GM18508 (cell line): ENCODE results near the gene ZNF254.
"Not testable (repeated sequence)": the region's sequence is repeated elsewhere in the genome, so short reads cannot be mapped to it uniquely, and the experiment has no call there.

Experiments used
- ATAC-seq: cut with Tn5 transposase; IDR thresholded peaks from one replicate; pipeline ENCODE4 v1.9.1; 2021; ENCODE audit warnings: moderate number of reproducible peaks; ENCODE audit not compliant: insufficient read depth, unreplicated experiment

The ZNF254 gene

GRCh38 chr19:24069905-24070657 lies 16.9 kb upstream of the ZNF254 start:
- ATAC-seq, result no peak

GRCh38 chr19:24071078-24071477 lies 15.9 kb upstream of the ZNF254 start:
- no peak for ATAC-seq

- no peak for ATAC-seq
Observed at GRCh38 chr19:24072720-24073119, 14.3 kb upstream of the ZNF254 start.

- ATAC-seq, result no peak
Observed at GRCh38 chr19:24073807-24074206, 13.2 kb upstream of the ZNF254 start.

- no peak for ATAC-seq
Observed at GRCh38 chr19:24074720-24075454, 12.1 kb upstream of the ZNF254 start.

GRCh38 chr19:24075530-24075929 lies 11.5 kb upstream of the ZNF254 start:
- ATAC-seq, result not testable (repeated sequence)

- no peak for ATAC-seq
Observed at GRCh38 chr19:24078680-24079079, 8.3 kb upstream of the ZNF254 start.

GRCh38 chr19:24081056-24081455 lies 5.9 kb upstream of the ZNF254 start:
- no peak for ATAC-seq

GRCh38 chr19:24098359-24098758 lies 11.4 kb downstream of the ZNF254 start:
- ATAC-seq, result no peak

GRCh38 chr19:24099829-24100228 lies 12.8 kb downstream of the ZNF254 start:
- ATAC-seq, result no peak

- ATAC-seq, result not testable (repeated sequence)
Observed at GRCh38 chr19:24100597-24100996, 13.6 kb downstream of the ZNF254 start.

- ATAC-seq, result no peak
Observed at GRCh38 chr19:24101459-24102115, 14.6 kb downstream of the ZNF254 start.

- ATAC-seq, result no peak
Observed at GRCh38 chr19:24127601-24128000, 40.6 kb downstream of the ZNF254 start.

GRCh38 chr19:24140099-24140498 lies 53.1 kb downstream of the ZNF254 start:
- no peak for ATAC-seq

- ATAC-seq, result no peak
Observed at GRCh38 chr19:24140591-24140990, 53.6 kb downstream of the ZNF254 start.

- no peak for ATAC-seq
Observed at GRCh38 chr19:24141612-24142011, 54.6 kb downstream of the ZNF254 start.

- ATAC-seq, result no peak
Observed at GRCh38 chr19:24142771-24143170, 55.8 kb downstream of the ZNF254 start.

- no peak for ATAC-seq
Observed at GRCh38 chr19:24159707-24160106, 72.7 kb downstream of the ZNF254 start.

- ATAC-seq, result no peak
Observed at GRCh38 chr19:24166055-24166454, 79.1 kb downstream of the ZNF254 start.

GRCh38 chr19:24173882-24174281 lies 86.9 kb downstream of the ZNF254 start:
- no peak for ATAC-seq

GRCh38 chr19:24177686-24178085 lies 90.7 kb downstream of the ZNF254 start:
- no peak for ATAC-seq
